OCI-LY3 (cell line): ENCODE measurements around the gene IGFBP7.

Experiments used
- EZH2phosphoT487 ChIP-seq: fragments of 200-600 bp; shearing (Covaris generic); IDR thresholded peaks from 2 replicates; pipeline ENCODE4 v1.6.1; 2018; ENCODE audit warnings: antibody characterized with exemption, mixed run types, low read depth
- TF ChIP-seq, protein P1 (sequence below): fragments of 200-600, 300-600 bp; sonication (generic); IDR thresholded peaks from 2 replicates; pipeline ENCODE4 v1.5.1; 2014; ENCODE audit warnings: antibody characterized with exemption, low read length, low read depth

DNA sequence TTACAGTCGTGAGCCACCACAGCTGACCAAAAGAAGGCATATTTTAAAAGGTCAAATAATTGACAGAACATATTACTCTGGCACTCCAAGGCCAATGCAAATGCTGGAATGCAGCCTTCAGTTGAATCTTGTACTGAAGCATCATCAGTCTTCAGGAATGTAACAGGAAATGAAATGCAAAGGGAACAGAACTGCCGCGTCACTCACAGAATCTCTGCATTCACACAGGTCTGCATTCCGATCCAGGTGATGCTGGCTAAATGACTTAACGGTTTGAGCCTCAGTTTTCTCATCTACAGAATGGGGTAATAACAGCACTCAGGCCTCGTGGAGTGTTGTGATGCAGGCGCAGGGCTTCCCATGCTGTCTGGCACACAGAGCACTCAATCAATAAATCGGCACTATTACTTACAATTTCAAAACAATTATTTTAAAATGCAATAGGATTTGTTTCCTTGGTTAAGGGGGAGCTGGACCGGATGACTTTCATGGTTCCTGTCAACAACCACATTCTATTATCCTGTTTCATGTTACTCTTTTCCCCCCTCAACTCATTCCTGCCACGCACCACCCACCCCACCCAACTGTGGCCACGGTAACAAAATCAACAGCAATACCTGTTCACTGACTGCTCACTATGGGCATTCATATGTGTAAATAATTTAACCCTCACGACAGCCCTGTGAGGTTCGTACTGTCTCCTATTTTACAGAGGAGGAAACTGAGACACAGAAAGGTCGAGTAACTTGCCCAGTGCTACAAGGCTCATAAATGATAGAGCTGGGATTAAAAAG, 32.4 kb downstream of the IGFBP7 start:
- TF ChIP-seq, protein P1, sequence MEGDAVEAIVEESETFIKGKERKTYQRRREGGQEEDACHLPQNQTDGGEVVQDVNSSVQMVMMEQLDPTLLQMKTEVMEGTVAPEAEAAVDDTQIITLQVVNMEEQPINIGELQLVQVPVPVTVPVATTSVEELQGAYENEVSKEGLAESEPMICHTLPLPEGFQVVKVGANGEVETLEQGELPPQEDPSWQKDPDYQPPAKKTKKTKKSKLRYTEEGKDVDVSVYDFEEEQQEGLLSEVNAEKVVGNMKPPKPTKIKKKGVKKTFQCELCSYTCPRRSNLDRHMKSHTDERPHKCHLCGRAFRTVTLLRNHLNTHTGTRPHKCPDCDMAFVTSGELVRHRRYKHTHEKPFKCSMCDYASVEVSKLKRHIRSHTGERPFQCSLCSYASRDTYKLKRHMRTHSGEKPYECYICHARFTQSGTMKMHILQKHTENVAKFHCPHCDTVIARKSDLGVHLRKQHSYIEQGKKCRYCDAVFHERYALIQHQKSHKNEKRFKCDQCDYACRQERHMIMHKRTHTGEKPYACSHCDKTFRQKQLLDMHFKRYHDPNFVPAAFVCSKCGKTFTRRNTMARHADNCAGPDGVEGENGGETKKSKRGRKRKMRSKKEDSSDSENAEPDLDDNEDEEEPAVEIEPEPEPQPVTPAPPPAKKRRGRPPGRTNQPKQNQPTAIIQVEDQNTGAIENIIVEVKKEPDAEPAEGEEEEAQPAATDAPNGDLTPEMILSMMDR, result no peak
- TF ChIP-seq EZH2phosphoT487, result no peak
